Amniotic epithelial cell (primary cell): ENCODE data around the gene CEP112.
"Not testable (repeated sequence)": the region's sequence is repeated elsewhere in the genome, so short reads cannot be mapped to it uniquely, and the experiment has no call there.

Experiments used
- DNase-seq: peaks from one replicate; pipeline ENCODE4 v3.0.0-alpha.2; 2010; ENCODE audit warnings: low read depth

Gene CEP112

GRCh38 chr17:65820306-65820705 lies 371.6 kb downstream of the CEP112 start:
- DNase-seq, result no peak

DNA sequence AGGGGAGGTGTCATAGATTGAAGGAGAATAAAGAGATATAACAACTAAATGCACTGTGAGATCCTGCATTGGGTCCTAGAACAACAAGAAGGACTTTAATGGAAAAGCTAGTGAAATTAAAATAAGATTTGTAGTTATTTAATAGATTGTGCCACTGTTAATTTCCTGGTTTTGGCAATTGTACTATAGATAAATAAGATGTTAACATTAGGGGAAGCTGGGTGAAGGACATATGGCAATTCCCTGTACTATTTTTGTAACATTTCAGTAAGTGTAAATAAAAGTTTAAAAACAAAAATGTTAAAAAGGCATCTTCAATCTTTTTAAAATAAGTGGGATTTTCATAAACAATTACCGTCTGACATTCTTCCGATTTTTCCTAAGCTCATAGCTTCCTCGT lies 372.1 kb downstream of the CEP112 start:
- no peak for DNase-seq

DNA sequence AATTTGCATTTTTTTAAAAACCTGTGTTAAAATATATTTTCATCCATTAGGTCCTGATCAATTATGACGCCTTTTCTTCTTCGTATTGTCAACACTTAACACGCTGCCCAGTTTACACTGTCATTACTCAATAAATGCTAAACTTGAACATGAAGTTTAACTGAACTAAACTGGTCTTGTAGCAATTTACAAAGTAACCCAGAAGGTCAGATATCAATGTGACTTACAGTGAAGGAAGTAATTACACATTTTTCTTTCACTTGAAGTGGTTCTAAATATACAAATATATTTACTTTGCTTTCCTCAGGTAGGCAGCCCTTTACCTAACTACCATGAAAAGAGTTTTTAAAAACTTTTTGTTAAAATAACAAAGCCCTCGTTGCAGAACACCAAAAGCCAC lies 374.0 kb downstream of the CEP112 start:
- DNase-seq, result no peak

DNA sequence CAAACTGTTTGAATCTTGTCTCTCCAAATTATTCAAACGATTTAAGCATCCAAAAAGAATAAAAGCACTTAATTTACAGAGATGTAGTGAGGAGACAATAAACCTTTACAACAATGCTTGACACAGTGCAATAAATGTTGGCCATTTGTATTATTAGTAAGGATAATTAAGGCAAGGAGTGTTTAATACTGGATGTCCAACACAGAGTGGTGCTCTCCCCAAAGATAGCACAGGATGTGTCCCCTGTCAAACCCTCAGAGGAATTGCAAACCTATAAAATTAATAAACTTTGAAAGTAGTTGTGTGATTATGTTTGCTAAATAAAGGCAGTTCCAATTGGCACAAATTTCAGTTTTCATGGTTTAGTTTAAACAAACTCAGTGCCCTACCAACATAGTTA lies 377.5 kb downstream of the CEP112 start:
- DNase-seq, result no peak

- peak; percentile 33 for DNase-seq
Observed at GRCh38 chr17:65813306-65813705, 378.6 kb downstream of the CEP112 start.

DNA sequence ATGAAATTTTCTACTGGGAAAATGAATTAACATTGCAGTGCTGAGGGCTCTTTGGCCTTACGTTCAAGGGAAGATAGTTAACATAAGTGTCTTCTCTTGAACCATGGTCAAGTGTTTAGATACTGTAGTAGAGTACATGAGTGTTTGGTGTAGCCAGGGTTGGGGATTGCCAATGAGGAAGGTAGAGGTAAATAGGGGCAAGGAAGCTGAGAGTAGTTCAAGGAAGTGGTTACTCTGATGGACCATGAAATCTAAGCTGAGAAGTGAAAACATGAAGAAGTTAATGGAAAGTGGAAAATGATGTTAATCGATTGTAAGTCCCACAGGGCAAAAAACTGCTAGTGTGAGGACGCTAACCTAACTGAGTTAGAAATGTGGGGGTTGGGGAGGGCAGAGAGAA lies 380.9 kb downstream of the CEP112 start:
- no peak for DNase-seq

DNA sequence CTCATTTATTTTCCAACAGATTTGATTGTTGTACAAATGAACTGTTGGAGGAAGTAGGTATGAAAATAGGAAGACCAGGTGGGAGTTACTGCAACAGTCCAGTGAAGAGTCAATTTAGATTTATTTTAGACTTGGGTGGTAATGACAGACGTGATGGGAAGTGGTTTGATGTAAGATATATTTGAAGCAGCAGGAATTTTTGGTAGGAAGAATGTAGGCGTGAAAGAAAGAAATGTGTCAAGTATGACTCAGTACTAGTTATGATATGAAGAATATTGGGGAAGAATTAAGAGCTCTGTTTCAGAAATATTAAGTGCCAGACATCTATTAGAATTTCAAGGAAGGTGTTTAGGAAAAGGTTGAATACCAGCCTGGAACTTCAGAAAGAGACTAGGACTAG lies 382.6 kb downstream of the CEP112 start:
- DNase-seq, result no peak

- not testable (repeated sequence) for DNase-seq
Observed at GRCh38 chr17:65808566-65808965, 383.4 kb downstream of the CEP112 start.

DNA sequence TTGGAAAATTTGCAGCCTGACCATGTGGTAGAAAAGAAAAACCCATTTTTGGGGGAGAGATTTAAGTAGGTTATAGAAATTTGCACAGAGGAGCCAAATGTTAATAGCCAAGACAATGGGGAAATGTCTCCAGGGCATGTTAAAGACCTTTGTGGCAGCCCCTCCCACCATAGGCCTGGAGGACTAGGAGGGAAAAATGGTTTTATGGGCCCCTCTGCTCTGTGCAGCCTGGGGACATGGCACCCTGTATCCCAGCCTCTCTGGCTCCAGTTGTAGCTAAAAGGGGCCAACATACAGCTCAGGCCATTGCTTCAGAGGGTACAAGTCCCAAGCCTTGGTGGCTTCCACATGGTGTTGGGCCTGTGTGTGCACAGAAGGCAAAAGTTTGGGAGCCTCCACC lies 384.6 kb downstream of the CEP112 start:
- no peak for DNase-seq

DNA sequence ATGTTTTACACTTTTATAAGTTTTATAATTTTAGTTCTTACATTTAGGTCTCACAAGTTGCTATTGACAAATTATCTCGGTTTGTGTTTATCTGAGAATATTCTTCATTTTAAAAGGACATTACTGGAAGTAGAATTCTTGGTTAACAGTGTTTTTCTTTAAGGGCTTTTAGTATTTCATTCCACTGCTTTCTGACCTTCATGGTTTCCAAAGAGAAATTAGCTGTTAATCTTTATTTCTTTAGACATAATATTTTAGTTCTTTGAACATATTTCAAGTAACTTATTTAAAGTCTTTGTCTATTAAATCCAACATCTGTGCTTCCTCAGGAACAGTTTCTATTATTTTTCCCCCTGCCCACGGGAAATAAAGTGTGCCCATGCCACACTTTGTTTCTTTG lies 390.4 kb downstream of the CEP112 start:
- peak; percentile 7 for DNase-seq

DNA sequence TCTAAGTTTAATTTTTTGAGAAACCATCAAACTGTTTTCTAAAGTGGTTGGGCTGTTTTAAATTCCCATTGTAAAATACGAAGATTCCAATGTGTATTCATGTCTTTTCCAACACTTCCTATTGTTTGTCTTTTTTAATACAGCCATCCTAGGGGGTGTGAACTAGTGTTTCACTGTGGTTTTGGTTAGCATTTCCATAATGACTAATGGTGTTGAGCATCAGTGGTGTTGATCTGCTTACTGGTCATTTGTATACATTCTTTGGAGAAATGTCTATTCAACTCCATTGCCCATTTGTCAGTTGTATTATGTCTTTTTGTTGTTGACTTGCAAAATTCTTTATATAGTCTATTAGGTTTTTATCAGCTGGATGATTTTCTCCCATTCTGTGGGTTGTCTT lies 391.3 kb downstream of the CEP112 start:
- no peak for DNase-seq

GRCh38 chr17:65799869-65800268 lies 392.1 kb downstream of the CEP112 start:
- DNase-seq, result no peak

- no peak for DNase-seq
Observed at GRCh38 chr17:65799454-65799853, 392.5 kb downstream of the CEP112 start.

DNA sequence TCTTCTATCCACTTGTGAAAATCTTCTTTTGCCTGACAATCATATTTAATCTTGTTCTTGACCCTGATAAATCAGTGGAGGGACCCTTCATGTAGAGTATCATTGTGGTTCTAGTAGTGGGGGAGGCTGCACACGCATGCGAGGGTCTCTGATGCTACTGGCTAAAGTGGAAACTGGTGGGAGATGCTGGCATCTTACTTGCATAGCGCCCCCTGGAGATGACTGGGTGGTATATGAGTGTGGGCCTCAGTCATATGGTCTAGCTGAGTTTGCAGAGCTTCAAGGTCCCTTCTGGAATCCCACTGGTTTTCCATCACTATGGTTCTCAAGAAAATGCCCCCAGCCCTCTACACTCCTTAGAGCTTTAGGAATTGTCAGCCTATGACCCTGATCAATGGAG lies 394.1 kb downstream of the CEP112 start:
- DNase-seq, result peak; percentile 19

GRCh38 chr17:65797101-65797500 lies 394.8 kb downstream of the CEP112 start:
- no peak for DNase-seq

DNA sequence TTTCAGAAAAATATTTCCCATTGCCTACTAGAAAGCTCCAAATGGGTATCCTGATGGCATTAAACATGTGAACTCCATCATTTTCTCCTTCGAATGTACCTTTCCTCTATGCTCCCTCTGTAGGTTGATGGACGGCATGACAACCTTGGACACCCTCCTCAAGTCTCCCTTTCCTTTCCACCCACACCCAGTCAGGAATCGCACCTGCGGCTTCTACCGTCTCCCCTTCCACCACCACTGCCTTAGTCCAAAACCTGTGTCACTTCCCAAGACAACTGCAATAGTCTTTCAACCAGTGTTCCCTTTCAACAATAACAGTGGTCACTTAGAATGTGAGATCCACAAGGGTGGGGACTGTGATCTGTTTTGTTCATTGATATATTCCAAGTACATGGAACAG lies 397.4 kb downstream of the CEP112 start:
- DNase-seq, result peak; percentile 40

DNA sequence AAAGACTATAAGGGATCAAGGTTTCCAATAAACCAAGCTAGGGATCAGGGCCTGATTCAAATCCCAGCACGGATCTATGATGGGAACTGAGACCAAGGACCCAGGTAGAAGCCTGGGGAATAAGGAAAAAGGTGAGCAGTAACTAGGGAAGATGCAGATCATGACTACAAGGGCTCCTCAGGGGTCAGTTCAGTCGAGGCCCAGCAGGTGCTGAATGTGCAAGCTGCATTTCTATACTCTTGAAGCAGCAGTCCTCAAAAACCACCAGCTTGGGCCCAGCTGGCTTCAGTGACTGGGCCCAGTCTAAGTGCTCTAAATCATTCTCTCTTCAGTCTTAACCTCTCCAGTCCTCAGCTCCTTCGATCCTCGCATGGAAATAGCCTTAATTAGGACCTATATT lies 401.7 kb downstream of the CEP112 start:
- no peak for DNase-seq

- no peak for DNase-seq
Observed at GRCh38 chr17:65787503-65787902, 404.4 kb downstream of the CEP112 start.

DNA sequence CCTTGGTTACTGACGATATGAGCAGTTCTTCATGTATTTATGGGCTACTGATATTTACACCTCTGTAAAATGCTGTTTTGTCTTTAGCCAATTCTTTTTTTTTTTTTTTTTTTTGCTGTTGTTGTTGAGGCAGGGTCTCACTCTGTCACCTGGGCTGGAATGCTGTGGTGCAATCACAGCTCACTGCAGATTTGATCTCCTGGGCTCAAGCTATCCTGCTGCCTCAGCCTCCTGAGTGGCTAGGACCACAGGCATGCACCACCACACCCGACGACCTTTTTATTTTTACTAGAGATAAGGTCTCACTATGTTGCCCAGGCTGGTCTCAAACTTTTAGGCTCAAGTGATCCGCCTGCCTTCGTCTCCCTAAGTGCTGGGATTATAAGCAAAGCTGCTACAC lies 405.5 kb downstream of the CEP112 start:
- no peak for DNase-seq

- peak; percentile 95 for DNase-seq
Observed at GRCh38 chr17:65785109-65785508, 406.8 kb downstream of the CEP112 start.

DNA sequence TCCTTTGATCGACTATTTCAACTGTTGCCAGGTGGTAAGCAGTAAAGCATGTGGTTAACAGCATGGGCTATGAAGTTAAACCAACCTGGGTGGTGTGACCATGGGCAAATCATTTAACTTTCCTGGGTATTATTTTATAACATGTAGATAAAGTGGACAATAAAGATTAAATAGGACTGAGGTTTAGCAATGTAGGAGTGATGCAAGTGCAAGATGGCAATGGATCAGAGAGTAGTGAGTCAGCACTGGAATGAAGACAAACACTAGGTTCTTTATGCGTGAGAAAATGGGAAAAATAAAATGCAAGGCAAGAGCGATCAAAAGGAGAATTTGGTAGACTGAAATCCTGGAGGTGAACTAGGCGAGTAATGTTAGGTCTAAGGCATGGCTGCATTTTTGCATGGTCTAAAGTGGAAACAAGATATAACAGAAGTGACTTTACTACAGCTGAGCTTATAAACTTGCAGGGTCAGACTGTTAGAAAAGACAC lies 408.0 kb downstream of the CEP112 start:
- DNase-seq, result peak; percentile 95

- DNase-seq, result peak; percentile 24
Observed at GRCh38 chr17:65782104-65782706, 409.7 kb downstream of the CEP112 start.

- DNase-seq, result no peak
Observed at GRCh38 chr17:65780111-65780510, 411.8 kb downstream of the CEP112 start.

- DNase-seq, result no peak
Observed at GRCh38 chr17:65776890-65777289, 415.0 kb downstream of the CEP112 start.

- DNase-seq, result peak; percentile 27
Observed at GRCh38 chr17:65774787-65775186, 417.1 kb downstream of the CEP112 start.
